ENCODE results near the gene ANK3. TPM values are rescaled to one million over a fixed set of nuclear protein-coding genes. Genes with fewer than 3 reads are reported as not detected.

ANK3 gene
- total RNA-seq, 1 donor from 2014 or later: 65.3 TPM

GRCh38 chr10:60291344-60291930 is 98.2 kb downstream of the ANK3 start:
- intact Hi-C loops (cut with DNase I): no loop called here
- H3K27ac ChIP-seq: no peak overlapping the region
- H3K4me1 ChIP-seq: no peaks in the 10 kb centered on the region
- no peaks in the 10 kb centered on the region for H3K27me3 ChIP-seq
- TF ChIP-seq POLR2AphosphoS5 (IDR thresholded peaks at IDR 0.05; ENCODE audit: insufficient read depth in 1 of 2, low read depth in 1 of 2) (no peak), POLR2A (IDR thresholded peaks at IDR 0.05) (no peak)
- TF ChIP-seq, protein P1, sequence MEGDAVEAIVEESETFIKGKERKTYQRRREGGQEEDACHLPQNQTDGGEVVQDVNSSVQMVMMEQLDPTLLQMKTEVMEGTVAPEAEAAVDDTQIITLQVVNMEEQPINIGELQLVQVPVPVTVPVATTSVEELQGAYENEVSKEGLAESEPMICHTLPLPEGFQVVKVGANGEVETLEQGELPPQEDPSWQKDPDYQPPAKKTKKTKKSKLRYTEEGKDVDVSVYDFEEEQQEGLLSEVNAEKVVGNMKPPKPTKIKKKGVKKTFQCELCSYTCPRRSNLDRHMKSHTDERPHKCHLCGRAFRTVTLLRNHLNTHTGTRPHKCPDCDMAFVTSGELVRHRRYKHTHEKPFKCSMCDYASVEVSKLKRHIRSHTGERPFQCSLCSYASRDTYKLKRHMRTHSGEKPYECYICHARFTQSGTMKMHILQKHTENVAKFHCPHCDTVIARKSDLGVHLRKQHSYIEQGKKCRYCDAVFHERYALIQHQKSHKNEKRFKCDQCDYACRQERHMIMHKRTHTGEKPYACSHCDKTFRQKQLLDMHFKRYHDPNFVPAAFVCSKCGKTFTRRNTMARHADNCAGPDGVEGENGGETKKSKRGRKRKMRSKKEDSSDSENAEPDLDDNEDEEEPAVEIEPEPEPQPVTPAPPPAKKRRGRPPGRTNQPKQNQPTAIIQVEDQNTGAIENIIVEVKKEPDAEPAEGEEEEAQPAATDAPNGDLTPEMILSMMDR (IDR thresholded peaks at IDR 0.05): no peak
- DNase-seq (ENCODE audit: extremely low spot score in 2 of 2): no peak
- H3K36me3 ChIP-seq: no peaks in the 10 kb centered on the region
- H3K9me3 ChIP-seq: no peaks in the 10 kb centered on the region
- H3K4me3 ChIP-seq: no peak overlapping the region

DNA sequence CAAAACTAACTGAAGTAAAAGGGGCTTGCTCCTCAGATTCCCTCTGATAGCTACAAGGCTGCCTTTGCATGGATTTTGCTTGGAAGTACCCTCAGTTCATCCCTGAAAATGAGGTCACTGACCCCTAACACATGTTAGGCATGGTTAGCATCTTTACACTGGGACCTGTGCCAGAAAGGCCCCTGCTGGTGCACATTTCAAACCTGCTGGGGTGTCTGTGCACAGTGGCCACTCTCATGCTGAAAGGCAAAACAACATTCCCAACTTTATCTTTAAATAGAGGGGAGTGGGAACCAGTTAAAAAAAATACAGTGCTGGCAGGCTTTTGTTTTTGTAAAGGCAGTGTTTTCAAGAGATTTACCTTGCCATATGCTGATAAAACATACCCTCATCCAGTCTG is 99.1 kb downstream of the ANK3 start:
- Histone ChIP-seq H3K27me3 (no peaks in the 10 kb centered on the region), H3K36me3 (no peaks in the 10 kb centered on the region), H3K9me3 (no peaks in the 10 kb centered on the region), H3K4me1 (no peaks in the 10 kb centered on the region), H3K27ac (no peak overlapping the region), H3K4me3 (no peak overlapping the region)
- TF ChIP-seq POLR2AphosphoS5 (IDR thresholded peaks at IDR 0.05; ENCODE audit: insufficient read depth in 1 of 2, low read depth in 1 of 2) (no peak), POLR2A (IDR thresholded peaks at IDR 0.05) (no peak)
- TF ChIP-seq, protein P1 (IDR thresholded peaks at IDR 0.05): no peak
- no peak for DNase-seq (ENCODE audit: extremely low spot score in 2 of 2)
- intact Hi-C loops (cut with DNase I): no loop called here

DNA sequence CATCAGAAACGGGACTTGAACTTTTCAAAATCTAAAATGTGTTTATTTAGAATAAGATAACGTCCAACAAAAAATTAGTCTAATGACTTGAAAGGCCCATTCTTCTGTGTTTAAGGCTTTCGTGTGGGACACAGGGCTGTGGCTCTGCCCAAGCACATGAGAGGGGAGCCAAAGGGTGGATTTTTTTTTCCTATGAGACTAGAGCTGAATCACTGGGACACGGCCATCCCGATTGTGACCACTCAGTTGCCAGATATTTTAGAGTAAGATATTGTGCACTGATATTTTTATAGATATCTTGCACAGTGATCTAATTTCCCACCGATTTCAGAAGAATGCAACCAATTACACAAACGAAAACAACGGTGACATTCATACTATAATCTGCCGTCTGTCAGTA is 99.9 kb downstream of the ANK3 start:
- no peak for DNase-seq (ENCODE audit: extremely low spot score in 2 of 2)
- no peaks in the 10 kb centered on the region for H3K27me3 ChIP-seq
- no peaks in the 10 kb centered on the region for H3K36me3 ChIP-seq
- intact Hi-C loops (cut with DNase I): no loop called here
- TF ChIP-seq POLR2A (IDR thresholded peaks at IDR 0.05): no peak
- no peak for TF ChIP-seq POLR2AphosphoS5 (IDR thresholded peaks at IDR 0.05; ENCODE audit: insufficient read depth in 1 of 2, low read depth in 1 of 2)
- TF ChIP-seq, protein P1 (IDR thresholded peaks at IDR 0.05): no peak
- no peak overlapping the region for H3K4me3 ChIP-seq
- no peaks in the 10 kb centered on the region for H3K4me1 ChIP-seq
- no peak overlapping the region for H3K27ac ChIP-seq
- no peaks in the 10 kb centered on the region for H3K9me3 ChIP-seq

DNA sequence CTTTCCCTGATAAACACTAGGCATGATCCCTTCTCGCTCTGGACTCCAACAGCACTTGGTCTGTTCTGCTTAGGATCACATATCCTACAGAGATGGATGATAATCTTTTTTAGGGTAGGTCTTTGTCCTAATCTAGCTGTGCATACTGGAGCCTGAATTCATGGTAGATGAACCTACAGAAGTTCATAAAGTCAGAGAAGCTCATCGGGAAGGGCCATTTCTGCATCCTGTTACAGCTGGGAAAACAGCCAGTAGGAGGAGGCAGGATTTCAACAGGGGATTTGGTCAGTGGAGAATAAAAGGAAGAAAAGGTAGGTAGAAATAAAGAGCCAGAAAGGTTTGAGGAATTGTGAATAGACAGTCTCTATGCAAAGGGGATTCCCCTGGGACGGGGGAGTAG is 101.4 kb downstream of the ANK3 start:
- no peaks in the 10 kb centered on the region for H3K27me3 ChIP-seq
- H3K4me3 ChIP-seq: no peak overlapping the region
- intact Hi-C loops (cut with DNase I): no loop called here
- DNase-seq (ENCODE audit: extremely low spot score in 2 of 2): no peak
- no peak overlapping the region for H3K27ac ChIP-seq
- no peak for TF ChIP-seq POLR2AphosphoS5 (IDR thresholded peaks at IDR 0.05; ENCODE audit: insufficient read depth in 1 of 2, low read depth in 1 of 2)
- TF ChIP-seq, protein P1 (IDR thresholded peaks at IDR 0.05): no peak
- no peak for TF ChIP-seq POLR2A (IDR thresholded peaks at IDR 0.05)
- no peaks in the 10 kb centered on the region for H3K36me3 ChIP-seq
- no peaks in the 10 kb centered on the region for H3K9me3 ChIP-seq
- no peaks in the 10 kb centered on the region for H3K4me1 ChIP-seq

- Histone ChIP-seq H3K9me3 (no peaks in the 10 kb centered on the region), H3K4me1 (no peaks in the 10 kb centered on the region), H3K36me3 (no peaks in the 10 kb centered on the region), H3K27me3 (no peaks in the 10 kb centered on the region), H3K27ac (no peak overlapping the region), H3K4me3 (no peak overlapping the region)
- intact Hi-C loops (cut with DNase I): no loop called here
- TF ChIP-seq POLR2A (IDR thresholded peaks at IDR 0.05): no peak
- TF ChIP-seq, protein P1 (IDR thresholded peaks at IDR 0.05): no peak
- no peak for DNase-seq (ENCODE audit: extremely low spot score in 2 of 2)
Observed at GRCh38 chr10:60286559-60286958, 103.1 kb downstream of the ANK3 start.

Data from vagina (tissue), 2 donors.